Endothelial cell of umbilical vein (primary cell): Measurements from ENCODE around the gene CAMSAP3.

Experiments
- CTCF ChIP-seq, 2 donors: IDR thresholded peaks; 1 replicate in 1 of 2; 2 replicates in 1 of 2; pipeline ENCODE4 v1.5.1; 2011; ENCODE audit warnings: low read length in 2 of 2, mild to moderate bottlenecking in 2 of 2, moderate library complexity in 2 of 2, control low read depth in 1 of 2, inconsistent platforms in 1 of 2, low read depth in 1 of 2; ENCODE audit not compliant: insufficient read depth in 1 of 2; ENCODE audit errors: extremely low read depth in 1 of 2
- EZH2 ChIP-seq: IDR thresholded peaks from 2 replicates; pipeline ENCODE4 v1.6.1; 2012; ENCODE audit warnings: borderline replicate concordance, low read depth, mild to moderate bottlenecking, moderate library complexity, low read length, inconsistent platforms; ENCODE audit not compliant: severe bottlenecking
- JUN ChIP-seq: IDR thresholded peaks from 2 replicates; pipeline ENCODE4 v1.6.1; 2011; ENCODE audit warnings: borderline replicate concordance, low read depth; ENCODE audit not compliant: insufficient read length, insufficient read depth
- MAX ChIP-seq: IDR thresholded peaks from 2 replicates; pipeline ENCODE4 v1.6.1; 2011; ENCODE audit not compliant: insufficient read depth, insufficient read length
- POLR2A ChIP-seq: IDR thresholded peaks from 2 replicates; pipeline ENCODE4 v1.6.1; 2012; ENCODE audit warnings: low read depth, mild to moderate bottlenecking, control low read depth, low read length
- POLR2AphosphoS5 ChIP-seq: IDR thresholded peaks from 2 replicates; pipeline ENCODE4 v1.6.1; 2012; ENCODE audit warnings: low read depth, mild to moderate bottlenecking, control low read depth, low read length, moderate library complexity; ENCODE audit not compliant: insufficient read depth

GRCh38 chr19:7602935-7603497 is 7.4 kb downstream of the CAMSAP3 start:
- TF ChIP-seq CTCF (IDR thresholded peaks at IDR 0.05; ENCODE audit: extremely low read depth in 1 of 2, insufficient read depth in 1 of 2, low read depth in 1 of 2, low read length in 2 of 2) (no peak), POLR2A (no peak), JUN (no peak), EZH2 (no peak), POLR2AphosphoS5 (no peak), MAX (no peak)
